DMS 273 (cell line): ENCODE data around the gene NEMP2.
A peak's percentile ranks its signal among the peaks of the same experiment; 100 is the strongest.

ENCODE experiments used
- DNase-seq: peaks from one replicate; lab custom pipeline; 2025; ENCODE audit not compliant: unreplicated experiment; lab: John Stamatoyannopoulos, UW

Gene NEMP2

GRCh38 chr2:190493095-190493494 is 41.4 kb downstream of the NEMP2 start:
- no peak for DNase-seq

- DNase-seq = no peak
Observed at GRCh38 chr2:190490502-190490901, 44.0 kb downstream of the NEMP2 start.

GRCh38 chr2:190489475-190489874 is 45.0 kb downstream of the NEMP2 start:
- no peak for DNase-seq

GRCh38 chr2:190488516-190489233 is 45.8 kb downstream of the NEMP2 start:
- no peak for DNase-seq

GRCh38 chr2:190486037-190486623 is 48.4 kb downstream of the NEMP2 start:
- DNase-seq = peak; percentile 43

- no peak for DNase-seq
Observed at GRCh38 chr2:190482451-190482850, 52.1 kb downstream of the NEMP2 start.

- DNase-seq = no peak
Observed at GRCh38 chr2:190481339-190481738, 53.2 kb downstream of the NEMP2 start.

GRCh38 chr2:190478572-190479195 is 55.8 kb downstream of the NEMP2 start:
- no peak for DNase-seq

- DNase-seq = peak; percentile 85
Observed at GRCh38 chr2:190477661-190478454, 56.7 kb downstream of the NEMP2 start.

GRCh38 chr2:190470256-190470826 is 64.2 kb downstream of the NEMP2 start:
- no peak for DNase-seq

GRCh38 chr2:190469771-190470170 is 64.8 kb downstream of the NEMP2 start:
- peak; percentile 76 for DNase-seq

- DNase-seq = peak; percentile 96
Observed at GRCh38 chr2:190468814-190469569, 65.5 kb downstream of the NEMP2 start.

- peak; percentile 41 for DNase-seq
Observed at GRCh38 chr2:190468354-190468753, 66.2 kb downstream of the NEMP2 start.

- peak; percentile 66 for DNase-seq
Observed at GRCh38 chr2:190467575-190468083, 66.9 kb downstream of the NEMP2 start.

- peak; percentile 79 for DNase-seq
Observed at GRCh38 chr2:190466819-190467446, 67.6 kb downstream of the NEMP2 start.

- no peak for DNase-seq
Observed at GRCh38 chr2:190465060-190465459, 69.5 kb downstream of the NEMP2 start.

GRCh38 chr2:190462611-190463010 is 71.9 kb downstream of the NEMP2 start:
- DNase-seq = no peak

GRCh38 chr2:190462181-190462580 is 72.3 kb downstream of the NEMP2 start:
- DNase-seq = no peak

GRCh38 chr2:190460487-190460886 is 74.0 kb downstream of the NEMP2 start:
- no peak for DNase-seq

- DNase-seq = no peak
Observed at GRCh38 chr2:190459881-190460280, 74.6 kb downstream of the NEMP2 start.
